Osteocyte (in vitro differentiated cells): ENCODE measurements around the gene TWF2. TPM values are rescaled to one million over a fixed set of nuclear protein-coding genes. Genes with fewer than 3 reads are reported as not detected.
"Not testable (repeated sequence)": the region's sequence is repeated elsewhere in the genome, so short reads cannot be mapped to it uniquely, and the experiment has no call there.

Experiments used
- DNase-seq: peaks from one replicate; pipeline ENCODE4 v3.0.0; 2021; ENCODE audit warnings: mixed read lengths; ENCODE audit not compliant: unreplicated experiment; ENCODE audit errors: extremely low spot score
- H3K27ac Mint-ChIP-seq: one replicate; pipeline ENCODE4 v1.8.0; 2021; ENCODE audit warnings: mild to moderate bottlenecking, mixed read lengths; ENCODE audit not compliant: unreplicated experiment
- H3K27me3 Mint-ChIP-seq: one replicate; pipeline ENCODE4 v1.8.0; 2021; ENCODE audit warnings: mixed read lengths; ENCODE audit not compliant: unreplicated experiment
- H3K36me3 Mint-ChIP-seq: one replicate; pipeline ENCODE4 v1.8.0; 2021; ENCODE audit warnings: mixed read lengths; ENCODE audit not compliant: unreplicated experiment
- H3K4me1 Mint-ChIP-seq: one replicate; pipeline ENCODE4 v1.8.0; 2021; ENCODE audit warnings: mixed read lengths; ENCODE audit not compliant: unreplicated experiment
- H3K4me3 Mint-ChIP-seq: one replicate; pipeline ENCODE4 v1.8.0; 2021; ENCODE audit warnings: mild to moderate bottlenecking, moderate library complexity, mixed read lengths; ENCODE audit not compliant: unreplicated experiment
- H3K9me3 Mint-ChIP-seq: one replicate; pipeline ENCODE4 v1.8.0; 2021; ENCODE audit warnings: mixed read lengths; ENCODE audit not compliant: unreplicated experiment
- CTCF ChIP-seq: fragments of 200-600 bp; sonication (generic); IDR thresholded peaks from 2 replicates; pipeline ENCODE4 v1.5.0; 2021; ENCODE audit warnings: antibody characterized with exemption, mild to moderate bottlenecking, moderate library complexity
- long read RNA-seq: library from polyadenylated mRNA; unstranded; transcript quantifications from one replicate; pipeline ENCODE4 v2.0.0, GENCODE V29; 2021
- total RNA-seq: library from RNA; stranded (reverse); gene quantifications from 2 replicates; pipeline ENCODE4 v1.2.1, GENCODE V29; 2021

TWF2 gene
- total RNA-seq = 55.8 and 58.6 TPM in 2 replicates
- long read RNA-seq, transcript TWF2-201 (9 exons, 1,718 nt) = major isoform, 124 of 133 reads
- long read RNA-seq, partial matches to known transcripts = 3 of 133 reads
- long read RNA-seq, other reads (novel, unspliced or antisense) = 6 of 133 reads

GRCh38 chr3:52238761-52239701 lies at the start of gene TWF2:
Gene TWF2 (minus strand): TSS chr3:52239158. CDS start chr3:52239016, 142 bp downstream.
- Mint-ChIP-seq H3K9me3 (no peaks in the 10 kb centered on the region), H3K36me3 (peaks cover 2% of the 10 kb centered on the region), H3K4me1 (peaks cover 52% of the 10 kb centered on the region), H3K27me3 (no peaks in the 10 kb centered on the region), H3K27ac (peak within 1 kb of the TSS; percentile 93), H3K4me3 (peak within 1 kb of the TSS; percentile 91)
- peak; percentile 55 for TF ChIP-seq CTCF
- peak; percentile 95 for DNase-seq

GRCh38 chr3:52288674-52289073 lies 49.7 kb upstream of the TWF2 start:
- Mint-ChIP-seq H3K9me3 (no peaks in the 10 kb centered on the region), H3K36me3 (peaks cover 2% of the 10 kb centered on the region), H3K27ac (peak overlapping the region; percentile 100), H3K27me3 (no peaks in the 10 kb centered on the region), H3K4me3 (peak overlapping the region; percentile 98), H3K4me1 (peaks cover 14% of the 10 kb centered on the region)
- no peak for DNase-seq
- no peak for TF ChIP-seq CTCF

- H3K36me3 Mint-ChIP-seq = peaks cover under 1% of the 10 kb centered on the region
- H3K27me3 Mint-ChIP-seq = no peaks in the 10 kb centered on the region
- H3K4me3 Mint-ChIP-seq = peak overlapping the region; percentile 98
- DNase-seq = no peak
- H3K9me3 Mint-ChIP-seq = no peaks in the 10 kb centered on the region
- no peak for TF ChIP-seq CTCF
- H3K4me1 Mint-ChIP-seq = peaks cover 14% of the 10 kb centered on the region
- H3K27ac Mint-ChIP-seq = peak overlapping the region; percentile 100
Measured at GRCh38 chr3:52286777-52287110, 47.8 kb upstream of the TWF2 start.

- H3K4me1 Mint-ChIP-seq = peaks cover 30% of the 10 kb centered on the region
- not testable (repeated sequence) for H3K9me3 Mint-ChIP-seq, H3K4me3 Mint-ChIP-seq, DNase-seq, H3K27ac Mint-ChIP-seq, H3K36me3 Mint-ChIP-seq, H3K27me3 Mint-ChIP-seq
Measured at GRCh38 chr3:52284051-52284450, 45.1 kb upstream of the TWF2 start.

GRCh38 chr3:52283306-52283705 lies 44.3 kb upstream of the TWF2 start:
- Mint-ChIP-seq H3K9me3 (no peaks in the 10 kb centered on the region), H3K27ac (no peak overlapping the region), H3K4me3 (no peak overlapping the region), H3K4me1 (peaks cover 30% of the 10 kb centered on the region), H3K36me3 (no peaks in the 10 kb centered on the region), H3K27me3 (no peaks in the 10 kb centered on the region)
- no peak for TF ChIP-seq CTCF
- no peak for DNase-seq
